ENCODE data around the gene CXCL17. TPM values are rescaled to one million over a fixed set of nuclear protein-coding genes. Genes with fewer than 3 reads are reported as not detected.

Gene CXCL17
- total RNA-seq, 6 experiments from 2014 or later: not detected

GRCh38 chr19:42419309-42419708, 23.4 kb downstream of the CXCL17 start:
- H3K4me3 Mint-ChIP-seq: no peak overlapping the region
- TF ChIP-seq CTCF (IDR thresholded peaks at IDR 0.05): no peak
- no peaks in the 10 kb centered on the region for H3K9me3 Mint-ChIP-seq
- peaks cover 35% of the 10 kb centered on the region for H3K4me1 Mint-ChIP-seq (ENCODE audit: low read depth)
- no peaks in the 10 kb centered on the region for H3K36me3 Mint-ChIP-seq (ENCODE audit: low read depth)
- DNase-seq: no peak
- peaks cover under 1% of the 10 kb centered on the region; the same call in 1 of the 2 replicates for H3K27me3 Mint-ChIP-seq (ENCODE audit: insufficient read depth)
- no peak overlapping the region for H3K27ac Mint-ChIP-seq

GRCh38 chr19:42412661-42413076, 30.1 kb downstream of the CXCL17 start:
- Mint-ChIP-seq H3K27ac (no peak overlapping the region), H3K9me3 (no peaks in the 10 kb centered on the region), H3K4me3 (no peak overlapping the region), H3K4me1 (ENCODE audit: low read depth) (peaks cover 9% of the 10 kb centered on the region), H3K36me3 (ENCODE audit: low read depth) (peaks cover 7% of the 10 kb centered on the region; the same call in 1 of the 2 replicates), H3K27me3 (ENCODE audit: insufficient read depth) (no peaks in the 10 kb centered on the region)
- no peak for TF ChIP-seq CTCF (IDR thresholded peaks at IDR 0.05)
- no peak for DNase-seq

GRCh38 chr19:42412227-42412626, 30.5 kb downstream of the CXCL17 start:
- peaks cover 9% of the 10 kb centered on the region for H3K4me1 Mint-ChIP-seq (ENCODE audit: low read depth)
- peak; percentile 19 for DNase-seq
- H3K27me3 Mint-ChIP-seq (ENCODE audit: insufficient read depth): no peaks in the 10 kb centered on the region
- no peak for TF ChIP-seq CTCF (IDR thresholded peaks at IDR 0.05)
- peaks cover 7% of the 10 kb centered on the region; the same call in 1 of the 2 replicates for H3K36me3 Mint-ChIP-seq (ENCODE audit: low read depth)
- H3K27ac Mint-ChIP-seq: no peak overlapping the region
- no peak overlapping the region for H3K4me3 Mint-ChIP-seq
- H3K9me3 Mint-ChIP-seq: no peaks in the 10 kb centered on the region

GRCh38 chr19:42411581-42412178, 31.1 kb downstream of the CXCL17 start:
- H3K36me3 Mint-ChIP-seq (ENCODE audit: low read depth): peaks cover 7% of the 10 kb centered on the region; the same call in 1 of the 2 replicates
- H3K4me1 Mint-ChIP-seq (ENCODE audit: low read depth): peaks cover 9% of the 10 kb centered on the region
- H3K9me3 Mint-ChIP-seq: no peaks in the 10 kb centered on the region
- TF ChIP-seq CTCF (IDR thresholded peaks at IDR 0.05): no peak
- no peaks in the 10 kb centered on the region for H3K27me3 Mint-ChIP-seq (ENCODE audit: insufficient read depth)
- DNase-seq: no peak
- no peak overlapping the region for H3K4me3 Mint-ChIP-seq
- no peak overlapping the region for H3K27ac Mint-ChIP-seq

GRCh38 chr19:42410371-42410770, 32.4 kb downstream of the CXCL17 start:
- Mint-ChIP-seq H3K9me3 (no peaks in the 10 kb centered on the region), H3K4me1 (ENCODE audit: low read depth) (peaks cover 9% of the 10 kb centered on the region), H3K4me3 (no peak overlapping the region), H3K27ac (no peak overlapping the region), H3K27me3 (ENCODE audit: insufficient read depth) (no peaks in the 10 kb centered on the region), H3K36me3 (ENCODE audit: low read depth) (peaks cover 7% of the 10 kb centered on the region; the same call in 1 of the 2 replicates)
- no peak for TF ChIP-seq CTCF (IDR thresholded peaks at IDR 0.05)
- DNase-seq: no peak

Data from HFFc6 (cell line).